Sigmoid colon (tissue), 4 donors: ENCODE data around the gene TMEM129.

Source experiments
- CTCF ChIP-seq, 4 experiments: fragments of 450-650 bp in 3 of 4; fragments of 200-600 bp in 1 of 4; IDR thresholded peaks; one replicate each; pipeline ENCODE4 v1.5.1; 2016 to 2019; ENCODE audit warnings: antibody characterized with exemption in 4 of 4, mild to moderate bottlenecking in 3 of 4, moderate library complexity in 2 of 4
- EP300 ChIP-seq, 4 donors: sonication (generic); formaldehyde crosslinking; IDR thresholded peaks; one replicate each; pipeline ENCODE4 v1.6.1; 2017; ENCODE audit warnings: antibody characterized with exemption in 4 of 4
- POLR2A ChIP-seq, 2 donors: fragments of 450-650 bp; IDR thresholded peaks; one replicate each; pipeline ENCODE4 v1.6.1; 2016; ENCODE audit warnings: antibody characterized with exemption in 2 of 2, mild to moderate bottlenecking in 2 of 2, moderate library complexity in 2 of 2
- POLR2AphosphoS5 ChIP-seq, 4 donors: sonication (generic); formaldehyde crosslinking; IDR thresholded peaks; one replicate each; pipeline ENCODE4 v1.6.1; 2017; ENCODE audit warnings: antibody characterized with exemption in 4 of 4

DNA sequence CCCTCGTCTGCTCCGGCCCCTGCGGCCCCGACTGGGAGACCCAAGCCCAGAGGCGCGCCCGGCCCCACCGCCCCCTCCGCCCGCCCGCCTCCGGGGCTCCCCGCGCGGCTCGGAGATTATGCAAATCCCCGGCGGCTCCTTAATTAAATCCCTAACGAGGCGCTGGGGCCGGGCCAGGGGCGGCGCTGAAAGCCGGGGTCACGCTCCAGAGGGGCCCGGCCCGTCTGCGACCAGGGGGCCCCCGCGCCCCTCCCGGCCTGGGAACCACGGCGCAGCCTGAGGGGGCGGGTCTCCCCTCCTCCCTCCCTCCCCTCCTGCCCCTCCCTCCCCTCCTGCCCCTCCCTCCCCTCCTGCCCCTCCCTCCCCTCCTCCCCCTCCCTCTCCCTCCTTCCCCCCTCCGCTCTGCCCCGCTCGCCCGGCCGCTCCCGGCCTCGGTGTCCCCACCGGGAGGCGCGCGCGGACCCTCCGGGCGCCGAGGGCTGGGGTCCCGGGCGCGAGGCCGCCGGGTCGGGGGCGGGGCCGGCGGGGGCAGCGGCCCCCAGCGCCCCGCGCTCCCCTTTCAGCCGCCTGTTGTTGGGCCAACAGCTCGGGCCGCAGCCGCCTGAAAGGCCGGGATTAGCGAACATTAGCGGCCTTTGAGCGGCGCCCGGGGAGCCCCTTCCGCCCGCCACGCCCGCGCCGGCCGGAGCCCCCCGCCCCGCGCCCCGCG, 46.1 kb upstream of the TMEM129 start:
- no peak for TF ChIP-seq CTCF (IDR thresholded peaks at IDR 0.05)
- TF ChIP-seq POLR2AphosphoS5 (IDR thresholded peaks at IDR 0.05), result no peak
- no peak for TF ChIP-seq POLR2A (IDR thresholded peaks at IDR 0.05)
- no peak for TF ChIP-seq EP300 (IDR thresholded peaks at IDR 0.05)
